B cell (primary cell): ENCODE data around the gene POLR2J2. TPM values are rescaled to one million over a fixed set of nuclear protein-coding genes. Genes with fewer than 3 reads are reported as not detected.
"Not testable (repeated sequence)": the region's sequence is repeated elsewhere in the genome, so short reads cannot be mapped to it uniquely, and the experiment has no call there.

Experiments used
- ATAC-seq: fragments of 200-7000 bp; cut with Tn5 transposase; one replicate; pipeline ENCODE4 v1.10.0; 2021; ENCODE audit warnings: low read depth, mild to moderate bottlenecking, moderate number of reproducible peaks, moderate library complexity
- CTCF ChIA-PET: fragments of 350-600 bp; sonication (Branson Sonifier 250); formaldehyde crosslinking; loops from one replicate; lab custom pipeline; 2021; ENCODE audit warnings: antibody characterized with exemption, inconsistent platforms; lab: Charles Lee
- POLR2A ChIA-PET: fragments of 350-600 bp; sonication (Branson Sonifier 250); formaldehyde crosslinking; loops from one replicate; lab custom pipeline; 2021; ENCODE audit warnings: antibody characterized with exemption; lab: Charles Lee
- DNase-seq: peaks from one replicate; pipeline ENCODE4 v3.0.0; 2013
- H2AFZ ChIP-seq: 2 replicates; pipeline ENCODE4 v1.6.1; 2012; ENCODE audit warnings: mild to moderate bottlenecking, low read depth, low read length; ENCODE audit not compliant: insufficient read depth, poor library complexity, severe bottlenecking
- H3K27ac ChIP-seq, 2 donors: 1 replicate in 1 of 2; 2 replicates in 1 of 2; pipeline ENCODE4 v1.5.1; 2012 to 2013; ENCODE audit warnings: low read length in 2 of 2, mild to moderate bottlenecking in 2 of 2, moderate library complexity in 1 of 2
- H3K27me3 ChIP-seq, 4 experiments: fragments of 200-600 bp in 1 of 4; sonication (generic) in 1 of 4; replicated peaks in 1 of 4; 1 replicate in 2 of 4; 2 replicates in 2 of 4; pipeline versions ENCODE4 v1.6.1 to v1.7.0; 2013 to 2016; ENCODE audit warnings: low read length in 3 of 4, mild to moderate bottlenecking in 2 of 4, mixed read lengths in 1 of 4, moderate library complexity in 1 of 4; ENCODE audit not compliant: insufficient read depth in 4 of 4, control insufficient read depth in 3 of 4; ENCODE audit errors: control extremely low read depth in 1 of 4
- H3K36me3 ChIP-seq, 2 experiments: replicated peaks in 1 of 2; 1 replicate in 1 of 2; 2 replicates in 1 of 2; pipeline versions ENCODE4 v1.6.1 to v1.7.1; 2013; ENCODE audit warnings: low read length in 1 of 2; ENCODE audit not compliant: insufficient read depth in 2 of 2, control insufficient read depth in 1 of 2; ENCODE audit errors: control extremely low read depth in 1 of 2, extremely low read depth in 1 of 2
- H3K4me1 ChIP-seq, 2 donors: fragments of 200-600 bp in 1 of 2; sonication (generic) in 1 of 2; 1 replicate in 1 of 2; 2 replicates in 1 of 2; pipeline versions ENCODE4 v1.5.1 to v1.6.1; 2013 to 2017; ENCODE audit warnings: low read length in 2 of 2; ENCODE audit not compliant: control insufficient read depth in 2 of 2, insufficient read depth in 2 of 2
- H3K4me2 ChIP-seq: replicated peaks from 2 replicates; pipeline ENCODE3; 2012; ENCODE audit warnings: mild to moderate bottlenecking, low read depth, low read length; ENCODE audit not compliant: poor library complexity, severe bottlenecking
- H3K4me3 ChIP-seq, 5 experiments: fragments of 200-600 bp in 1 of 5; sonication (generic) in 1 of 5; 1 replicate in 3 of 5; 2 replicates in 2 of 5; pipeline versions ENCODE4 v1.5.1 to v1.7.0; 2011 to 2016; ENCODE audit warnings: low read length in 4 of 5, mild to moderate bottlenecking in 4 of 5, low read depth in 2 of 5, control low read depth in 1 of 5, moderate library complexity in 1 of 5; ENCODE audit not compliant: insufficient read depth in 1 of 5; ENCODE audit errors: control extremely low read depth in 1 of 5, extremely low read depth in 1 of 5
- H3K79me2 ChIP-seq: fragments of 200-600 bp; sonication (generic); one replicate; pipeline ENCODE4 v1.6.0; 2016; ENCODE audit warnings: low read length; ENCODE audit not compliant: control insufficient read depth, insufficient read depth
- H3K9ac ChIP-seq: fragments of 200-600 bp; sonication (generic); 2 replicates; pipeline ENCODE4 v1.6.1; 2017; ENCODE audit warnings: mild to moderate bottlenecking, low read length, moderate library complexity
- H3K9me3 ChIP-seq, 3 donors: one replicate each; pipeline versions ENCODE4 v1.6.1 to v1.7.1; 2013; ENCODE audit warnings: low read length in 2 of 3; ENCODE audit not compliant: control insufficient read depth in 2 of 3, insufficient read depth in 1 of 3; ENCODE audit errors: control extremely low read depth in 1 of 3
- H4K20me1 ChIP-seq: 2 replicates; pipeline ENCODE4 v1.6.0; 2012; ENCODE audit warnings: mild to moderate bottlenecking, low read length; ENCODE audit not compliant: insufficient read depth, control insufficient read depth, poor library complexity, severe bottlenecking
- H3K27ac Mint-ChIP-seq: one replicate; pipeline ENCODE4 v1.8.0; 2021; ENCODE audit warnings: mixed read lengths
- H3K27me3 Mint-ChIP-seq: one replicate; pipeline ENCODE4 v1.8.0; 2021; ENCODE audit warnings: mixed read lengths
- H3K4me1 Mint-ChIP-seq: one replicate; pipeline ENCODE4 v1.8.0; 2021; ENCODE audit warnings: mixed read lengths
- H3K4me3 Mint-ChIP-seq: one replicate; pipeline ENCODE4 v1.8.0; 2021; ENCODE audit warnings: mixed read lengths
- H3K9me3 Mint-ChIP-seq: one replicate; pipeline ENCODE4 v1.8.0; 2022; ENCODE audit warnings: mixed read lengths; ENCODE audit not compliant: insufficient read depth
- WGBS: methylation state at CpG from one replicate; pipeline ENCODE4 v1.1.5; 2013; ENCODE audit warnings: missing lambda C conversion rate; ENCODE audit not compliant: insufficient coverage; 5-methylcytosine and 5-hydroxymethylcytosine counted together
- intact Hi-C: fragments of 100-400 bp; cut with micrococcal nuclease; formaldehyde crosslinking; loops from one replicate; pipeline ENCODE4 v1.10.0; 2022
- polyA plus RNA-seq: library from polyadenylated mRNA; depleted of rRNA; stranded (reverse); fragments of >200 nt; gene quantifications from 2 replicates; pipeline ENCODE4 v1.2.3, GENCODE V29; 2012
- small RNA-seq: library from RNA; depleted of rRNA; stranded (forward); fragments of <200 nt; gene quantifications from one replicate; pipeline ENCODE3, GENCODE V24; 2012; ENCODE audit warnings: low replicate concordance, low read depth; ENCODE audit not compliant: insufficient read length
- total RNA-seq, 2 donors: library from RNA; stranded (reverse); fragments of 120-200 nt in 1 of 2; gene quantifications; 1 replicate in 1 of 2; 2 replicates in 1 of 2; pipeline versions ENCODE4 v1.2.3 to v1.2.4, GENCODE V29; 2013 to 2022

Gene POLR2J2
- total and polyA plus RNA-seq, 2 donors (not counting 1 experiment from before 2014, with no cell fraction given): 9.6 to 53.0 TPM

- CTCF ChIA-PET, H3K27ac Mint-ChIP-seq: not testable (repeated sequence)
These were observed 54.8 kb downstream of the POLR2J2 start, which contains the start of gene RASA4 for GRCh38 chr7:102616507-102617125. Gene RASA4 (minus strand): TSS chr7:102616756. CDS start chr7:102616689, 67 bp downstream.

More at GRCh38 chr7:102616507-102617125, 54.8 kb downstream of the POLR2J2 start, which contains the start of gene RASA4:
- H3K4me1 Mint-ChIP-seq, H3K79me2 ChIP-seq, H3K27me3 ChIP-seq, H3K36me3 ChIP-seq, H4K20me1 ChIP-seq, H3K27ac ChIP-seq, H3K9me3 ChIP-seq, H3K9ac ChIP-seq, H3K9me3 Mint-ChIP-seq, intact Hi-C loops, H3K27me3 Mint-ChIP-seq, POLR2A ChIA-PET, H2AFZ ChIP-seq: not testable (repeated sequence)
- under 1% methylated on average over 14 of the region's 62 CpGs for WGBS
- ATAC-seq: peak; percentile 95
- Histone ChIP-seq H3K4me2 (peak within 1 kb of the TSS; percentile 33), H3K4me1 (peaks cover 0 to 14% of the 10 kb centered on the region in 2 donors), H3K4me3 (peak within 1 kb of the TSS in 3 of 5 experiments; percentile 38 to 51 (median 39))
- DNase-seq: peak; percentile 49
- H3K4me3 Mint-ChIP-seq: peak within 1 kb of the TSS; percentile 53

Small RNAs within 50 kb of the gene (small RNA-seq; reads per million reads assigned to genes)
- gene AC105052.3 (not detected), gene UPK3BL1 (not detected)

Other genes with a start within 250 kb of the POLR2J2 start
- 450 and 461 TPM in 2 replicates for gene ORAI2, start 238.1 kb downstream of the POLR2J2 start, total RNA-seq
- gene ORAI2, start 238.1 kb downstream of the POLR2J2 start, polyA plus RNA-seq: 139 and 177 TPM in 2 replicates
- 8.6 and 11.0 TPM in 2 replicates for gene ALKBH4, start 206.8 kb downstream of the POLR2J2 start, total RNA-seq
- gene ALKBH4, start 206.8 kb downstream of the POLR2J2 start, polyA plus RNA-seq: 2.2 and 6.2 TPM in 2 replicates
- 83.7 and 91.6 TPM in 2 replicates for gene LRWD1, start 206.7 kb downstream of the POLR2J2 start, total RNA-seq
- 58.2 and 98.6 TPM in 2 replicates for gene LRWD1, start 206.7 kb downstream of the POLR2J2 start, polyA plus RNA-seq
- 28.1 and 34.0 TPM in 2 replicates for gene POLR2J, start 192.7 kb downstream of the POLR2J2 start, total RNA-seq
- gene POLR2J, start 192.7 kb downstream of the POLR2J2 start, polyA plus RNA-seq: 28.4 and 83.0 TPM in 2 replicates
- gene RASA4B, start 153.9 kb downstream of the POLR2J2 start, total RNA-seq: 15.6 and 20.6 TPM in 2 replicates
- 23.1 and 26.4 TPM in 2 replicates for gene RASA4B, start 153.9 kb downstream of the POLR2J2 start, polyA plus RNA-seq
- 68.2 and 79.9 TPM in 2 replicates for gene UPK3BL2, start 128.0 kb downstream of the POLR2J2 start, total RNA-seq
- gene UPK3BL2, start 128.0 kb downstream of the POLR2J2 start, polyA plus RNA-seq: 127 and 143 TPM in 2 replicates
- 0.47 and 0.58 TPM in 2 replicates for gene SPDYE2, start 120.4 kb downstream of the POLR2J2 start, total RNA-seq
- 0.07 TPM in 1 of 2 replicates, not detected in the other for gene SPDYE2, start 120.4 kb downstream of the POLR2J2 start, polyA plus RNA-seq
- gene POLR2J3, start 99.1 kb downstream of the POLR2J2 start, total RNA-seq: 192 and 217 TPM in 2 replicates
- gene POLR2J3, start 99.1 kb downstream of the POLR2J2 start, polyA plus RNA-seq: 76.7 and 166 TPM in 2 replicates
- 47.0 and 49.3 TPM in 2 replicates for gene RASA4, start 54.9 kb downstream of the POLR2J2 start, total RNA-seq
- gene RASA4, start 54.9 kb downstream of the POLR2J2 start, polyA plus RNA-seq: 32.0 and 35.7 TPM in 2 replicates
- 85.4 and 97.7 TPM in 2 replicates for gene UPK3BL1, start 28.9 kb downstream of the POLR2J2 start, total RNA-seq
- gene UPK3BL1, start 28.9 kb downstream of the POLR2J2 start, polyA plus RNA-seq: 189 and 203 TPM in 2 replicates
- gene SPDYE2B, start 21.3 kb downstream of the POLR2J2 start, total RNA-seq: not detected in 2 replicates
- gene SPDYE2B, start 21.3 kb downstream of the POLR2J2 start, polyA plus RNA-seq: not detected in 2 replicates
- gene FAM185A, start 77.3 kb upstream of the POLR2J2 start, total RNA-seq: 11.8 and 12.9 TPM in 2 replicates
- gene FAM185A, start 77.3 kb upstream of the POLR2J2 start, polyA plus RNA-seq: 5.9 and 6.0 TPM in 2 replicates
- 0.53 and 0.86 TPM in 2 replicates for gene LRRC17, start 241.3 kb upstream of the POLR2J2 start, total RNA-seq
- gene LRRC17, start 241.3 kb upstream of the POLR2J2 start, polyA plus RNA-seq: 1.1 and 1.4 TPM in 2 replicates